HUES48 (cell line): ENCODE data around the gene STON1.
A peak's percentile ranks its signal among the peaks of the same experiment; 100 is the strongest.

Source experiments
- H3K27ac ChIP-seq: one replicate; pipeline ENCODE4 v1.7.0; 2013; ENCODE audit warnings: low read depth, low read length, inconsistent platforms
- H3K27me3 ChIP-seq: 2 replicates; pipeline ENCODE4 v1.6.1; 2013; ENCODE audit warnings: mild to moderate bottlenecking, low read length; ENCODE audit not compliant: control insufficient read depth, insufficient read depth
- H3K36me3 ChIP-seq: 2 replicates; pipeline ENCODE4 v1.6.1; 2013; ENCODE audit warnings: low read length; ENCODE audit not compliant: control insufficient read depth, insufficient read depth
- H3K4me1 ChIP-seq: 2 replicates; pipeline ENCODE4 v1.6.1; 2013; ENCODE audit warnings: mild to moderate bottlenecking, low read length; ENCODE audit not compliant: control insufficient read depth, insufficient read depth
- H3K4me3 ChIP-seq: 2 replicates; pipeline ENCODE4 v1.5.1; 2013; ENCODE audit warnings: mild to moderate bottlenecking, low read depth, low read length
- H3K9ac ChIP-seq: 2 replicates; pipeline ENCODE4 v1.6.1; 2013; ENCODE audit warnings: mild to moderate bottlenecking, low read depth, low read length, moderate library complexity
- H3K9me3 ChIP-seq: 2 replicates; pipeline ENCODE4 v1.6.1; 2013; ENCODE audit warnings: low read length; ENCODE audit not compliant: control insufficient read depth, insufficient read depth

The STON1 gene, protein sequence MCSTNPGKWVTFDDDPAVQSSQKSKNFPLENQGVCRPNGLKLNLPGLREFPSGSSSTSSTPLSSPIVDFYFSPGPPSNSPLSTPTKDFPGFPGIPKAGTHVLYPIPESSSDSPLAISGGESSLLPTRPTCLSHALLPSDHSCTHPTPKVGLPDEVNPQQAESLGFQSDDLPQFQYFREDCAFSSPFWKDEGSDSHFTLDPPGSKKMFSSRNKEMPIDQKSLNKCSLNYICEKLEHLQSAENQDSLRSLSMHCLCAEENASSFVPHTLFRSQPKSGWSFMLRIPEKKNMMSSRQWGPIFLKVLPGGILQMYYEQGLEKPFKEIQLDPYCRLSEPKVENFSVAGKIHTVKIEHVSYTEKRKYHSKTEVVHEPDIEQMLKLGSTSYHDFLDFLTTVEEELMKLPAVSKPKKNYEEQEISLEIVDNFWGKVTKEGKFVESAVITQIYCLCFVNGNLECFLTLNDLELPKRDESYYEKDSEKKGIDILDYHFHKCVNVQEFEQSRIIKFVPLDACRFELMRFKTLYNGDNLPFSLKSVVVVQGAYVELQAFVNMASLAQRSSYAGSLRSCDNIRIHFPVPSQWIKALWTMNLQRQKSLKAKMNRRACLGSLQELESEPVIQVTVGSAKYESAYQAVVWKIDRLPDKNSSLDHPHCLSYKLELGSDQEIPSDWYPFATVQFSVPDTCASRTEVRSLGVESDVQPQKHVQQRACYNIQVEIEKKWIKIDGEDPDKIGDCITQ

DNA sequence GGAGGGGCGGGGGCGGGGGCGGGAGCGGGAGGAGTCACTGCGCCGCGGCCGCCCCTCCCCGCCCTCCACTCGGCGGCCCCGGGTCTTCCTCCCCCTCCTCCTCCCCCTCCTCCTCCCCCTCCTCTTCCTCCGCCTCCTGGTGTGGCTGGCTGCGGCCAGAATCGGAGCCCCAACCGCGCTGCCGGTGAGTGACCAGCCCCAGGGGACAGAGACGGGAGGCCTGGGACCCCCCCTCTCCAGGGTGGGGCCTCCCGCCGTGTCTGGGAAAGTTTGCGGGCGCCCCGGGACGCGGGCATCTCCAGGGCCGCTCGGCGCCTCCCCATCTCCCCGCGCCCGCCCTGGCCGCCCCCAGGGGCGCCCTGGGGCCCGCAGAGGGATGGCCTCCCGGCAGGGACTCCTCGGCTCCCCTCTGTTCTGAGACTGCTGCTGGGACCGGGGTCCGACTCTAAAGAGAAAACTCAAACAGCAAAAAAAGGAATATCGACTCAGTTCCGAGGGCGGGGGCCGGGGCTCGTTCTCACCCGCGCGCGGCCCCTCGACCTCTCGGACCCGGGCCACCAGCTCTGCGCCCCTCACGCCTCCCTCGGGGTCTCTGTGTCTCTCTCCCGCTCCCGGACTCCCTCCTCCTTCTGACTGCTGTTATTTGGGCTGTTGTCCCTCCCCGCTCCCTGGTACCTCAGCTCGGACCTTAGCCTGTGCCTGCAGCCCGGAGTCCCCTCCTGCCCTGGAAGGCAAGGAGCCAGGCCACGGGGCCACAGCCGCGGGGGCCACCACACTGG, at the start of gene STON1:
STON1 (plus strand) TSS at position 122 of the 779 bp plus-strand sequence. CDS start 50,480 bp downstream, outside the sequence.
- peak within 1 kb of the TSS; percentile 51 for H3K9ac ChIP-seq

GRCh38 chr2:48480526-48480925, 49.4 kb upstream of the STON1 start:
- no peaks in the 10 kb centered on the region for H3K9me3 ChIP-seq
- H3K4me3 ChIP-seq = no peak overlapping the region
- no peak overlapping the region for H3K27ac ChIP-seq
- no peak overlapping the region for H3K9ac ChIP-seq
- peaks cover 65% of the 10 kb centered on the region for H3K36me3 ChIP-seq
- H3K27me3 ChIP-seq = no peaks in the 10 kb centered on the region
- H3K4me1 ChIP-seq = no peaks in the 10 kb centered on the region

More for the DNA sequence above, at the start of gene STON1:
- no peaks in the 10 kb centered on the region for H3K27me3 ChIP-seq
- H3K4me3 ChIP-seq = peak within 1 kb of the TSS; percentile 78
- H3K36me3 ChIP-seq = 0 out of 2 replicates have a peak, but pooled peaks cover 4% of the 10 kb centered on the region
- H3K9me3 ChIP-seq = no peaks in the 10 kb centered on the region
- peak within 1 kb of the TSS; percentile 59 for H3K27ac ChIP-seq
- H3K4me1 ChIP-seq = peaks cover 19% of the 10 kb centered on the region

DNA sequence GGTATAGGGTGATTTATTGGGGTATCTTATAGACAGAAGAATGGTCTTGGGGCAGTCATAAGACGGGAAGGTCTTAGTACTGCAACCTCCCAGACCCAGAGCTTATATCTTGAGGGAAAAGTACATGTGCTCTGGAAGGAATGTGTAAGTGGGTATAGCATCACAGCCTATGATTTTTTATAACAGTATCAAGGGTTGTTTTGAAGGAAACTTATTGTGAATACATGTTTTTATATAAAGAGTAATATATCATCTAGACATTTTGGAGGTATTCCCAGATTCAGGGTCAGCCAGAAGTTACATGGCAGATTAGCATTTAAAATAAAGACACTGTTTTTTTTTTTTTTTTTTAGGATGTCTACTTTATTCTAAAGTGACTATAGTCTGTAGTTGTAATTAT, 47.6 kb upstream of the STON1 start:
- H3K9me3 ChIP-seq = no peaks in the 10 kb centered on the region
- H3K4me1 ChIP-seq = no peaks in the 10 kb centered on the region
- H3K27ac ChIP-seq = no peak overlapping the region
- peaks cover 71% of the 10 kb centered on the region for H3K36me3 ChIP-seq
- H3K9ac ChIP-seq = no peak overlapping the region
- H3K27me3 ChIP-seq = no peaks in the 10 kb centered on the region
- H3K4me3 ChIP-seq = no peak overlapping the region

DNA sequence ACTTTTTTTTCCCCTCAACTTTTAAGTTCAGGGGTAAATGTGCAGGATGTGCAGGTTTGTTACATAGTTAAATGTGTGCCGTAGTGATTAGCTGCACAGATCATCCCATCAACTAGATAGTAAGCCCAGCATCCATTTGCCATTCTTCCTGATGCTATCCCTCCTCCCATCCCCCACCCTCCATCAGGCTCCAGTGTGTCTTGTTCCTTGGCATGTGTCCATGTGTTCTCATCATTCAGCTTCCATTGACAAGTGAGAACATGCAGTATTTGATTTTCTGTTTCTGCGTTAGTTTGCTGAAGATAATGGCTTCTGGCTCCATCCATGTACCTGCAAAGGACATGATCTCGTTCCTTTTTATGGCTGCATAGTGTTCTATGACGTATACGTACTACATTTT, 47.2 kb upstream of the STON1 start:
- Histone ChIP-seq H3K4me3 (no peak overlapping the region), H3K9me3 (no peaks in the 10 kb centered on the region), H3K27ac (no peak overlapping the region), H3K36me3 (peaks cover 71% of the 10 kb centered on the region), H3K9ac (no peak overlapping the region), H3K4me1 (no peaks in the 10 kb centered on the region), H3K27me3 (no peaks in the 10 kb centered on the region)

DNA sequence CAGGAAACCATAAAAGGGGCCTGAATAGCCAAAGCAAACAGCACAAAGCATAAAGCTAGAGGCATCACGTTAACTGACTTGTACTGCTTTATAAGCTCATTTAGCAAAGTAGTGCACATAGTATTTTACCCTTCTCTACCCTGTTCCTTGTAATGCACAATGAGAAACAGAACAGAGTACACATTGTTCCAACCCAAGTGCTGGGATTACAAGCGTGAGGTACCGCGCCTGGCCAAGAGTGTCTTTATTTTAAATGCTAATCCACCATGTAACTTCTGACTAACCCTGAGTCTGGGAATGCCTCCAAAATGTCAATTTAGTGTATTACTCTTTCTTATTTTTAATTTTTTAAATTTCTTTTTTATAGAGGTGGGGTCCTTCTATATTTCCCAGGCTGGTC, 46.4 kb upstream of the STON1 start:
- no peaks in the 10 kb centered on the region for H3K27me3 ChIP-seq
- no peaks in the 10 kb centered on the region for H3K4me1 ChIP-seq
- H3K9me3 ChIP-seq = no peaks in the 10 kb centered on the region
- peaks cover 73% of the 10 kb centered on the region for H3K36me3 ChIP-seq
- H3K27ac ChIP-seq = no peak overlapping the region
- H3K9ac ChIP-seq = no peak overlapping the region
- no peak overlapping the region for H3K4me3 ChIP-seq

- no peak overlapping the region for H3K9ac ChIP-seq
- no peak overlapping the region for H3K27ac ChIP-seq
- no peak overlapping the region for H3K4me3 ChIP-seq
- no peaks in the 10 kb centered on the region for H3K9me3 ChIP-seq
- H3K36me3 ChIP-seq = peaks cover 74% of the 10 kb centered on the region
- no peaks in the 10 kb centered on the region for H3K4me1 ChIP-seq
- H3K27me3 ChIP-seq = no peaks in the 10 kb centered on the region
Observed at GRCh38 chr2:48483916-48484315, 46.0 kb upstream of the STON1 start.

GRCh38 chr2:48488545-48488944, 41.4 kb upstream of the STON1 start:
- Histone ChIP-seq H3K9me3 (no peaks in the 10 kb centered on the region), H3K36me3 (peaks cover 58% of the 10 kb centered on the region), H3K4me3 (no peak overlapping the region), H3K27ac (no peak overlapping the region), H3K9ac (no peak overlapping the region), H3K4me1 (no peaks in the 10 kb centered on the region), H3K27me3 (no peaks in the 10 kb centered on the region)

- Histone ChIP-seq H3K9ac (no peak overlapping the region), H3K36me3 (peaks cover 58% of the 10 kb centered on the region), H3K27me3 (no peaks in the 10 kb centered on the region)
Observed at GRCh38 chr2:48496849-48497248, 33.1 kb upstream of the STON1 start.

GRCh38 chr2:48504647-48505327, 25.2 kb upstream of the STON1 start:
- Histone ChIP-seq H3K9ac (no peak overlapping the region), H3K4me1 (peaks cover 23% of the 10 kb centered on the region), H3K4me3 (no peak overlapping the region), H3K36me3 (peaks cover 23% of the 10 kb centered on the region), H3K9me3 (no peaks in the 10 kb centered on the region), H3K27me3 (no peaks in the 10 kb centered on the region), H3K27ac (no peak overlapping the region)

More at GRCh38 chr2:48496849-48497248, 33.1 kb upstream of the STON1 start:
- H3K4me1 ChIP-seq = peaks cover 1% of the 10 kb centered on the region
- no peak overlapping the region for H3K4me3 ChIP-seq
- H3K27ac ChIP-seq = no peak overlapping the region
- H3K9me3 ChIP-seq = no peaks in the 10 kb centered on the region

DNA sequence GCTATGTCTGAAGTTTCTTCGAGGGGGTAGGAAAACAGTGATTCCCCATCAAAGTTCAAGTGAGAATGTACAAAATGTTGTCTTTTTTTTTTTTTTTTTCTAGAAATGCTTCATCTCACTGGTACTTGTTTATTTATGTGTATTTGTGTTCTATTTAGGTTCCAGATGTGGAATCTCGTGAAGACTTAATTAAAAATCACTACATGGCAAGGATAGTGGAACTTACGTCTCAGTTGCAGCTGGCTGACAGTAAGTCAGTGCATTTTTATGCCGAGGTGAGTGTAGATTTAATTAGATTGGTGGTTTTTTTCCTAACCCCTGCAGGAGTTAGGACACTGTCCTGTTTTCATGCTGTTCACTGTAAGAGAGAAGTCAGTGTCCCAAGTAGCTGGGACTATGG, 22.8 kb upstream of the STON1 start:
- H3K4me1 ChIP-seq = peaks cover 32% of the 10 kb centered on the region
- H3K9me3 ChIP-seq = no peaks in the 10 kb centered on the region
- H3K9ac ChIP-seq = no peak overlapping the region
- H3K36me3 ChIP-seq = peaks cover 33% of the 10 kb centered on the region
- H3K4me3 ChIP-seq = no peak overlapping the region
- no peak overlapping the region for H3K27ac ChIP-seq
- no peaks in the 10 kb centered on the region for H3K27me3 ChIP-seq
